Occipital lobe (tissue), 2 donors: Measurements from ENCODE around the gene PHACTR1. TPM values are rescaled to one million over a fixed set of nuclear protein-coding genes. Genes with fewer than 3 reads are reported as not detected.
"Not testable (repeated sequence)": the region's sequence is repeated elsewhere in the genome, so short reads cannot be mapped to it uniquely, and the experiment has no call there.

Experiments used
- DNase-seq: peaks from one replicate; lab custom pipeline; 2025; lab: John Stamatoyannopoulos, UW
- total RNA-seq: library from RNA; depleted of rRNA; stranded (reverse); fragments of >200 nt; gene quantifications from one replicate; pipeline ENCODE4 v1.2.3, GENCODE V29; 2014

The PHACTR1 gene
- total RNA-seq, 1 donor from 2014 or later = 40.7 TPM

- DNase-seq = no peak
Measured at GRCh38 chr6:13147782-13148181, 431.2 kb downstream of the PHACTR1 start.

- no peak for DNase-seq
Measured at GRCh38 chr6:13152764-13153163, 436.2 kb downstream of the PHACTR1 start.

- DNase-seq = no peak
Measured at GRCh38 chr6:13156381-13156780, 439.8 kb downstream of the PHACTR1 start.

- DNase-seq = no peak
Measured at GRCh38 chr6:13157293-13157692, 440.7 kb downstream of the PHACTR1 start.

- no peak for DNase-seq
Measured at GRCh38 chr6:13159300-13159699, 442.7 kb downstream of the PHACTR1 start.

- not testable (repeated sequence) for DNase-seq
Measured at GRCh38 chr6:13159822-13160221, 443.3 kb downstream of the PHACTR1 start.

GRCh38 chr6:13163161-13163944, 446.8 kb downstream of the PHACTR1 start:
- DNase-seq = no peak

GRCh38 chr6:13164291-13164690, 447.7 kb downstream of the PHACTR1 start:
- no peak for DNase-seq

GRCh38 chr6:13165502-13166172, 449.1 kb downstream of the PHACTR1 start:
- DNase-seq = no peak

GRCh38 chr6:13166269-13166668, 449.7 kb downstream of the PHACTR1 start:
- no peak for DNase-seq

- no peak for DNase-seq
Measured at GRCh38 chr6:13166916-13167315, 450.3 kb downstream of the PHACTR1 start.

GRCh38 chr6:13172291-13172690, 455.7 kb downstream of the PHACTR1 start:
- no peak for DNase-seq

- no peak for DNase-seq
Measured at GRCh38 chr6:13175087-13175486, 458.5 kb downstream of the PHACTR1 start.

- no peak for DNase-seq
Measured at GRCh38 chr6:13175759-13176158, 459.2 kb downstream of the PHACTR1 start.

- no peak for DNase-seq
Measured at GRCh38 chr6:13177664-13178063, 461.1 kb downstream of the PHACTR1 start.

- no peak for DNase-seq
Measured at GRCh38 chr6:13178107-13178506, 461.5 kb downstream of the PHACTR1 start.

GRCh38 chr6:13180538-13180937, 464.0 kb downstream of the PHACTR1 start:
- no peak for DNase-seq

- no peak for DNase-seq
Measured at GRCh38 chr6:13181393-13181792, 464.8 kb downstream of the PHACTR1 start.

- DNase-seq = no peak
Measured at GRCh38 chr6:13183415-13184088, 467.0 kb downstream of the PHACTR1 start.

- no peak for DNase-seq
Measured at GRCh38 chr6:13184089-13184468, 467.5 kb downstream of the PHACTR1 start.

- DNase-seq = no peak
Measured at GRCh38 chr6:13184547-13184946, 468.0 kb downstream of the PHACTR1 start.

- DNase-seq = no peak
Measured at GRCh38 chr6:13186861-13187260, 470.3 kb downstream of the PHACTR1 start.
